ENCODE measurements around the gene ACTC1. TPM values are rescaled to one million over a fixed set of nuclear protein-coding genes. Genes with fewer than 3 reads are reported as not detected.

ACTC1 gene
- total RNA-seq, 2 donors from 2014 or later, result not detected

DNA sequence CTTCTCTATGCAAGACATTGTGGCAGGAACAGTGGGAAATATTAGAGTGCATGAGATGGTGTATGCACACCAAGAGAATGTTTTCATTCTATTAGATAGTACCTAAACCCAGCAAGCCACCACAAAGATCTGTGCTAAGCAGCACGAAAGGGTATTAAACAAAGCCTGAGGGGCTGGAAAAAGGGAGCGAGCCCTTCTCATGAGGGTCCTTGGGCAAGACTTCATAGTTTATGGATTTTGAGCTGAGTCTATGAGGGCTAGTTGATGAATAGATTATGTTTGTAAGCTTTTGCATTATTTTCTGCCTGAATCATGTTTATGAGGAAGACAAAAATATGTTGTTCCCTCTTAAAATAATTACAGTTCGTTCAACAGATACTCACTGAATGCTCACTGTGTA, 9.4 kb upstream of the ACTC1 start:
- H3K9me3 Mint-ChIP-seq, result peaks cover 0 to 3% of the 10 kb centered on the region in 2 donors
- DNase-seq (ENCODE audit: low spot score in 2 of 2), result no peak
- no peak for ATAC-seq
- H3K36me3 Mint-ChIP-seq, result no peaks in the 10 kb centered on the region
- no peak overlapping the region for H3K27ac Mint-ChIP-seq

- DNase-seq (ENCODE audit: low spot score in 2 of 2), result no peak
- H3K9me3 Mint-ChIP-seq, result peaks cover 0 to 3% of the 10 kb centered on the region in 2 donors
- H3K27ac Mint-ChIP-seq, result no peak overlapping the region
- ATAC-seq, result peak in 1 of 2 donors; percentile 20
- H3K36me3 Mint-ChIP-seq, result no peaks in the 10 kb centered on the region
Observed at GRCh38 chr15:34804113-34804512, 8.8 kb upstream of the ACTC1 start.

GRCh38 chr15:34802803-34803750, 7.7 kb upstream of the ACTC1 start:
- Mint-ChIP-seq H3K9me3 (peaks cover 0 to 3% of the 10 kb centered on the region in 2 donors), H3K27ac (no peak overlapping the region), H3K36me3 (no peaks in the 10 kb centered on the region)
- DNase-seq (ENCODE audit: low spot score in 2 of 2) (no peak), ATAC-seq (no peak)

DNA sequence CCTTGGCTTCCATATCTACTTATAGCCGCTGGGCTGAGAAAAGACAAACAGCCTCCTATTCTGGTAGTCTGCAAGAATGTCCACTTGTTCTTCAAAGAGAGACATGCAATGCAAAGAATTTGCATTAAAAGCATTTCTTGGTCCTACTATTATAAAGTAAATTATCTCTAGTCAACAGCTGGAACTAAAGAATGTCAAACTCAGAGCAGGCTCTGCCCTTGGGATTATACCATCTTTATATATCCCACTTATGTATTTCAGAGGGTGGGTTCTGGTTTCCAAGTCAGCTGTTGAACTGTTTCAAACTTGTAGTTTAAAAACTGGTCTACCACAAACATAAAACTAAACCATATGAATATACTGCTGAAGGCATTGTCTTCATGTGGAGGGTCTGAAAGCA, 7.0 kb upstream of the ACTC1 start:
- H3K9me3 Mint-ChIP-seq, result peaks cover 0 to 3% of the 10 kb centered on the region in 2 donors
- no peak overlapping the region for H3K27ac Mint-ChIP-seq
- no peak for ATAC-seq
- no peaks in the 10 kb centered on the region for H3K36me3 Mint-ChIP-seq
- DNase-seq (ENCODE audit: low spot score in 2 of 2), result no peak

- ATAC-seq, result no peak
- H3K9me3 Mint-ChIP-seq, result no peaks in the 10 kb centered on the region
- peaks cover 0 to under 1% of the 10 kb centered on the region in 2 donors for H3K36me3 Mint-ChIP-seq
- no peak for DNase-seq (ENCODE audit: low spot score in 2 of 2)
- H3K27ac Mint-ChIP-seq, result no peak overlapping the region
Observed at GRCh38 chr15:34799149-34800101, 4.1 kb upstream of the ACTC1 start.

DNA sequence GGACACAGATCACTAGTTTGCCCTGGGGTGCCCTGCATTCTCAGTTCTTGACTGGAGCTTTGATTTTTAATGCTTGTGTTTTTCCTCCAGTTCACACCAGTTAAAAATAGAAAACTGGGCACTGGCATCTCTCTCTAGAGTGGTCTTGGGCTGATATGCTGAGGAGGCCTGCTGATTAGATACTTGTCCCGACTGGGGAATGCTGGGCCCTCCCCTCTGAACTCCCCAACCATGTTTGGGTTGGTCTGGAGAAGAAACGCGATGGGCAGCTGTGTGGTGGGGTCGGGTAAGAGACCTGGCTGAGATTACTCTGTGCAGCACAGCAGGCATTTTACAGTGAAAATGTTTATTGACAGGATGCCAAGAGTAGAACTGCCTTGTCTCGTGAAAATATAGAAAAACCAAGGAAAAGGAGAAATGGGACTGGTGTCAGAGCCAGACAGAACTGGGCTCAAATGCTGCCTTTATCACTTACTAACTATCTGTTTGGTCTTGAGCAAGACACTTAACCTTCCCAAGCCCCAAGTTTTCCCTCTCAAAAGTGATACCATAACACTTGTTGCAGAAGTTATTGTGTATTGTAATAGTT, 1.6 kb upstream of the ACTC1 start:
- H3K27ac Mint-ChIP-seq, result no peak overlapping the region
- DNase-seq (ENCODE audit: low spot score in 2 of 2), result no peak
- peaks cover 5 to 7% of the 10 kb centered on the region in 2 donors for H3K36me3 Mint-ChIP-seq
- no peaks in the 10 kb centered on the region for H3K9me3 Mint-ChIP-seq
- no peak for ATAC-seq

DNA sequence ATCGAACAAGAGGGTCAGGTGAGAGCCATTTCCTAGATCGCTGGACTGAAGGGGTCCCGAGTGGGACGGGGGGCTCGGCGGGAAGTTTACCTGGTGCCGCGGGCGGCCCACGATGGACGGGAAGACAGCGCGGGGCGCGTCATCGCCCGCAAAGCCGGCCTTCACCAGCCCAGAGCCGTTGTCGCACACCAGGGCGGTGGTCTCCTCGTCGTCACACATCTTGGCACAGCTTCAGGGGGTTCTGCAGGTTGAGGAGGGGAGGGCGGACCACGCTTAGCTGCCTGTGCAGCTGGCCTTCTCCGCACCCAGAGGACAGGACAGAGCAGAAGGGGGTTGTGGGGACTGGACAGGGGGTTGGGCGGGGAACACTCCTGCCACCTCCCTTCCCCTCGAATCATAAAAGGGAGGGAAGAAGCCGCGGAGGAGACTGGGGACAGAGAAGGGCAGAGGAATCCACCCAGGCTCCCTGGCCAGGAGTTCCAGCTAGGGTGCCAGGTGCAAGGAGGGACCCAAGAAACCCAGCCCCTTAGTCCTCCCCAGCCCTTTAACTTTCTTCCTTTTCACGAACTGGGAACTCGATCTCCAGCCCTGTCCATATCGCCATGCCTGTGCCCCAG, 651 bp downstream of the ACTC1 start:
- DNase-seq (ENCODE audit: low spot score in 2 of 2), result no peak
- no peak for ATAC-seq
- Mint-ChIP-seq H3K9me3 (no peaks in the 10 kb centered on the region), H3K36me3 (peaks cover 5 to 7% of the 10 kb centered on the region in 2 donors), H3K27ac (no peak overlapping the region)

DNA sequence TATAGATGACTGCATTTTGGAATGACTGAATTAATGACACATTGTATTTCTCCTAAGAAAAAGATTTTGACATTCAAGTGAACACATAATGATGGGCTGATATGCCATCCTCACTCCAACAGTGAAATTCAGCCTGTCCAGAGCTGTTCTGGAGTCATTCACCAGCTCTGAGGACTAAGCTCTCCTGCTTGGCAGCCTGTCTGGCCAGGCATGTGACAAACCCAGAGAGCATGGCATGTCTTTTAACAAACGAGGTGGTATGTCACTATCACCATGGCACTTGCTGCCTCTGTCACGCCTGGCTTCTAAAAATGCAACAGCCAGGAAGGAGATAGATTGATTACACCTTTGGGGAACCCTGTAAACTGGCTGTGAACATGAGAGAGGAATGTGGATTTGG, 1.4 kb downstream of the ACTC1 start:
- no peak for DNase-seq (ENCODE audit: low spot score in 2 of 2)
- Mint-ChIP-seq H3K9me3 (no peaks in the 10 kb centered on the region), H3K27ac (no peak overlapping the region), H3K36me3 (peaks cover 5 to 7% of the 10 kb centered on the region in 2 donors)
- no peak for ATAC-seq

DNA sequence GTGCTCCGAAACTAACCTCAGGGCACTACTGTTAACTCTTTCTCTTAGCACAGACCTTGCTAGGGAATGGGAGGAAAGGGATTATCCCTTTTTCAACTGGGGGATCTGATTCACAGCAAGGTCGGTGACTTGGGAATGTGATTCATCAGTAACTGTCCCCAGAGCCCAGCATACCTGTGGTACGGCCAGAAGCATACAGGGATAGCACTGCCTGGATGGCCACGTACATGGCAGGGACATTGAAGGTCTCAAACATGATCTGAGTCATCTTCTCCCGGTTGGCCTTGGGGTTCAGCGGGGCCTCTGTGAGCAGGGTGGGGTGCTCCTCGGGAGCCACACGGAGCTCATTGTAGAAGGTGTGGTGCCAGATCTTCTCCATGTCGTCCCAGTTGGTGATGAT, 2.3 kb downstream of the ACTC1 start:
- no peak for DNase-seq (ENCODE audit: low spot score in 2 of 2)
- no peak for ATAC-seq
- Mint-ChIP-seq H3K9me3 (no peaks in the 10 kb centered on the region), H3K27ac (no peak overlapping the region), H3K36me3 (peaks cover 5 to 7% of the 10 kb centered on the region in 2 donors)

GRCh38 chr15:34791701-34792100, 3.6 kb downstream of the ACTC1 start:
- no peak overlapping the region for H3K27ac Mint-ChIP-seq
- DNase-seq (ENCODE audit: low spot score in 2 of 2) (no peak), ATAC-seq (no peak)
- no peaks in the 10 kb centered on the region for H3K9me3 Mint-ChIP-seq
- peaks cover 5 to 7% of the 10 kb centered on the region in 2 donors for H3K36me3 Mint-ChIP-seq

GRCh38 chr15:34790121-34790520, 5.2 kb downstream of the ACTC1 start:
- H3K27ac Mint-ChIP-seq, result no peak overlapping the region
- no peaks in the 10 kb centered on the region for H3K9me3 Mint-ChIP-seq
- peaks cover 5 to 7% of the 10 kb centered on the region in 2 donors for H3K36me3 Mint-ChIP-seq
- ATAC-seq (no peak), DNase-seq (ENCODE audit: low spot score in 2 of 2) (no peak)

DNA sequence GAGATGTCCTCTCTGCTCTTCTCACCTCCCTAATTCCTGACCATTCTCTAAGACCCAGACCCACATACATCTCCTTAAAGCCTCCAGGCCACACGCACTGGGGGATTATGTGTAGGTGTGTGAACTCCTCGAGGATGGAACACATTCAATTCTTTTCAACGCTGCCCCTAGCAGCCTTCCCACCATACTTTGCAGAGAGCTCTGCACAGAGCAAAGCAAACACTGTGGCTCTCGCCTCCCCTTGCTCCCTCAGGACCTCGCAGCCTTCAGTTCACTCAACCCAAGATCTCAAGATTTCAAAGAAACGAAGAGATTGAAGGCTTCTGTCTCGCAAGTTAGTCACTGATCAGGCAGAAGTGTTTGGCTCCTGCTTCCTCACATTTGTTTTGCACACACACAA, 6.0 kb downstream of the ACTC1 start:
- ATAC-seq, result no peak
- Mint-ChIP-seq H3K27ac (no peak overlapping the region), H3K9me3 (no peaks in the 10 kb centered on the region), H3K36me3 (peaks cover 5 to 6% of the 10 kb centered on the region in 2 donors)
- DNase-seq (ENCODE audit: low spot score in 2 of 2), result no peak

DNA sequence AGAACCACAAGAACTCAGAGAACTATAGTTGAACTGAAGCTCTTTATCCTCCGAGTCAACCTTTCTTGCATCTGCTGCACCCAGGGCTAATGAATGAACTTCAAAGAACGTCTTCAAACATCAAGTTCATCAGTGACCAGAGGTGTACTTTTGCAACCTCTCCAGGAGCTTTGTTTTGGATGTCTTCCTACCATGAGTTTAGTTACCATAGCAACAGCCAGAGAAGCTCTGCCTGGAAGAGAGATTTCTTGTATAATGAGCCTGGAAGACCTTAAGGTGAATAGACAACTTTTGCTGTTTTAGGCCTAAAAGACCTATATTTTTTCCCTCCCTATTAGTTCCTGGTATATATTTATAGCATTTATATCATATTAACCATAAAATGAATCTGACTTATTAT, 9.1 kb downstream of the ACTC1 start:
- DNase-seq (ENCODE audit: low spot score in 2 of 2) (no peak), ATAC-seq (no peak)
- H3K36me3 Mint-ChIP-seq, result no peaks in the 10 kb centered on the region
- no peak overlapping the region for H3K27ac Mint-ChIP-seq
- no peaks in the 10 kb centered on the region for H3K9me3 Mint-ChIP-seq

- Mint-ChIP-seq H3K36me3 (no peaks in the 10 kb centered on the region), H3K27ac (no peak overlapping the region), H3K9me3 (no peaks in the 10 kb centered on the region)
- ATAC-seq (no peak), DNase-seq (ENCODE audit: low spot score in 2 of 2) (no peak)
Observed at GRCh38 chr15:34783991-34784390, 11.4 kb downstream of the ACTC1 start.

DNA sequence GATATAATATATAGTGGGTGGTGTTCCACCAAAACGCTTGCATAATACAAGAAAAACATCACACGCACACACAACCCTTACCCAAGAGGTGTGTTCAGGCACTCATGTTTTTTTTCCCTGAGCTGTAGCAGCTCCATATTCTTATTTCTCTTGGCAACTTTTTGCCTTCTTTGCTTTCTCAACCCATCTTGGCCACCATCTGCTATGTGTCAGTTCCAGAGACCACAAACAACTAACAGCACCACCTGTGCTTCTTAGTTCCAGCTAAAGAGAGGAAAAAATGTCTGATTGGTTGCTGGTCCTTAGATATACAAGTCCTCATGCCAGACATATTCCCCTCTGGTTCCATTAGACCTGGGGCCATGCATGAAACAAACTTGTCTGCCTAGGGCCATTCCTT, 11.9 kb downstream of the ACTC1 start:
- Mint-ChIP-seq H3K9me3 (no peaks in the 10 kb centered on the region), H3K36me3 (no peaks in the 10 kb centered on the region), H3K27ac (no peak overlapping the region)
- ATAC-seq (no peak), DNase-seq (ENCODE audit: low spot score in 2 of 2) (no peak)

GRCh38 chr15:34782901-34783300, 12.4 kb downstream of the ACTC1 start:
- DNase-seq (ENCODE audit: low spot score in 2 of 2) (no peak), ATAC-seq (no peak)
- Mint-ChIP-seq H3K9me3 (no peaks in the 10 kb centered on the region), H3K36me3 (no peaks in the 10 kb centered on the region), H3K27ac (no peak overlapping the region)

Measured in activated naive CD4-positive, alpha-beta T cell treated with anti-CD3 and anti-CD28 coated beads, Interleukin-2, amount 50 U/mL, for 72 hours (primary cell).